ENCODE results near the gene TMEM87B. TPM values are rescaled to one million over a fixed set of nuclear protein-coding genes. Genes with fewer than 3 reads are reported as not detected.

TMEM87B gene
- total and polyA plus RNA-seq, 2 of the 4 experiments (the other 2 are of a cell fraction): 6.3 to 12.5 TPM

- Histone ChIP-seq H3K27ac (ENCODE audit: insufficient read depth, low read length) (no peak overlapping the region), H3K9me1 (ENCODE audit: insufficient read depth, low read length) (peaks cover 5% of the 10 kb centered on the region), H3K4me3 (ENCODE audit: insufficient read depth, low read depth, low read length) (no peak overlapping the region), H3K36me3 (ENCODE audit: control insufficient read depth, insufficient read depth, low read length) (no peaks in the 10 kb centered on the region), H3K4me1 (ENCODE audit: control insufficient read depth, insufficient read depth, low read length) (peaks cover 14% of the 10 kb centered on the region), H2BK5ac (ENCODE audit: low read depth, low read length, poor library complexity, severe bottlenecking) (no peak overlapping the region), H3K23ac (ENCODE audit: low read depth, low read length) (no peak overlapping the region), H3K14ac (replicated peaks; ENCODE audit: low read depth, low read length) (no peak overlapping the region), H2BK20ac (ENCODE audit: low read depth, low read length) (no peak overlapping the region), H3K56ac (ENCODE audit: extremely low read depth, insufficient read depth, low read length) (no peak overlapping the region), H3K18ac (ENCODE audit: low read depth, low read length) (no peak overlapping the region), H2BK120ac (ENCODE audit: low read depth, low read length) (no peak overlapping the region), H4K5ac (ENCODE audit: low read depth, low read length) (no peak overlapping the region), H4K20me1 (ENCODE audit: insufficient read depth, low read length) (no peaks in the 10 kb centered on the region), H4K91ac (ENCODE audit: insufficient read depth, low read depth, low read length) (no peak overlapping the region), H2AK5ac (ENCODE audit: low read depth, low read length) (no peak overlapping the region), H2AK9ac (replicated peaks; ENCODE audit: low read depth, low read length, poor library complexity) (no peak overlapping the region), H2BK15ac (ENCODE audit: low read depth, low read length) (no peak overlapping the region), H3K79me1 (ENCODE audit: low read depth in 1 of 2, low read length in 2 of 2) (0 out of 4 replicates have a peak, but pooled peaks cover 0 to 11% of the 10 kb centered on the region in 2 experiments), H3K27me3 (ENCODE audit: control insufficient read depth, insufficient read depth, low read length) (no peaks in the 10 kb centered on the region), H3K9ac (ENCODE audit: low read depth, low read length) (no peak overlapping the region), H2AFZ (replicated peaks; ENCODE audit: low read length, poor library complexity) (no peak overlapping the region), H4K8ac (ENCODE audit: low read depth in 2 of 2, low read length in 2 of 2) (no peak overlapping the region), H3K4me2 (ENCODE audit: low read depth, low read length) (no peak overlapping the region), H3K4ac (ENCODE audit: low read depth, low read length) (no peak overlapping the region), H3K9me3 (ENCODE audit: control insufficient read depth, insufficient read depth, low read length) (no peaks in the 10 kb centered on the region)
- intact Hi-C loops (cut with micrococcal nuclease) (no loop called here), in situ Hi-C loops (cut with MboI; ENCODE audit: low sequenced_read_pairs) (no loop called here), dilution Hi-C loops (cut with HindIII; ENCODE audit: low sequenced_read_pairs, unreplicated experiment) (no loop called here)
- ChIA-PET CTCF (no interaction called here), POLR2A (ENCODE audit: unreplicated experiment) (no interaction called here)
- DNase-seq: no peak
- WGBS, 2 experiments (ENCODE audit: extremely low coverage in 2 of 2, insufficient read length in 1 of 2): 96% methylated on average over 9 of the region's 12 CpGs; no CpG with 5 or more reads in 1 of the 2 experiments
- BruUV-seq (replicated peaks): no TSS peak
- no peak for ATAC-seq (ENCODE audit: low read depth)
- TF ChIP-seq RAD21 (IDR thresholded peaks at IDR 0.05; ENCODE audit: low read length) (no peak), MXI1 (IDR thresholded peaks at IDR 0.05; ENCODE audit: borderline replicate concordance, low read depth, low read length) (no peak), CEBPB (IDR thresholded peaks at IDR 0.05; ENCODE audit: low read depth, low read length) (no peak), MAFK (IDR thresholded peaks at IDR 0.05; ENCODE audit: low read depth, low read length) (peak; percentile 61), BHLHE40 (IDR thresholded peaks at IDR 0.05; ENCODE audit: low read depth, low read length) (no peak)
Measured at GRCh38 chr2:112153179-112153490, 98.1 kb downstream of the TMEM87B start.

Data from IMR-90 (cell line).